PC-9 (cell line): Measurements from ENCODE around the gene MAEA. TPM values are rescaled to one million over a fixed set of nuclear protein-coding genes. Genes with fewer than 3 reads are reported as not detected.

Source experiments
- BruUV-seq: library from RNA; stranded (reverse); fragments of 400-500 nt; replicated peaks from 2 replicates; lab custom pipeline; 2021; lab: Mats Ljungman, UMichigan
- CTCF ChIA-PET: fragments of 300-600 bp; sonication (Branson Sonifier 250); formaldehyde crosslinking; loops from one replicate; lab custom pipeline; 2022; ENCODE audit warnings: antibody characterized with exemption; lab: Charles Lee
- POLR2A ChIA-PET: fragments of 300-600 bp; sonication (Branson Sonifier 250); formaldehyde crosslinking; loops from one replicate; lab custom pipeline; 2022; ENCODE audit warnings: antibody characterized with exemption; ENCODE audit not compliant: unreplicated experiment; lab: Charles Lee
- DNase-seq, 2 experiments: peaks; one replicate each; pipeline versions ENCODE4 v3.0.0 to v3.0.0-alpha.2; 2015 to 2022; ENCODE audit warnings: mixed read lengths in 1 of 2
- H2AFZ ChIP-seq: fragments of 200-600 bp; sonication (generic); 2 replicates; pipeline ENCODE4 v1.8.1; 2017; ENCODE audit warnings: antibody characterized with exemption
- H3F3A ChIP-seq: fragments of 200-600 bp; sonication (generic); 2 replicates; pipeline ENCODE4 v1.8.1; 2017; ENCODE audit warnings: antibody characterized with exemption, mild to moderate bottlenecking, low read depth; ENCODE audit not compliant: insufficient read depth
- H3K27ac ChIP-seq: fragments of 200-600 bp; sonication (generic); 2 replicates; pipeline ENCODE4 v1.6.1; 2016; ENCODE audit warnings: mixed run types
- H3K27me3 ChIP-seq: fragments of 200-600 bp; sonication (generic); 2 replicates; pipeline ENCODE4 v1.6.1; 2016; ENCODE audit warnings: low read depth, mixed run types; ENCODE audit not compliant: insufficient read depth
- H3K36me3 ChIP-seq: fragments of 200-600 bp; sonication (generic); 2 replicates; pipeline ENCODE4 v1.6.1; 2016; ENCODE audit warnings: low read depth, mixed run types
- H3K4me1 ChIP-seq: fragments of 200-600 bp; sonication (generic); replicated peaks from 2 replicates; pipeline ENCODE4 v1.6.1; 2016; ENCODE audit warnings: mixed run types; ENCODE audit not compliant: insufficient read depth
- H3K4me2 ChIP-seq: fragments of 200-600 bp; sonication (generic); 2 replicates; pipeline ENCODE4 v1.6.1; 2017; ENCODE audit warnings: mixed run types
- H3K4me3 ChIP-seq: fragments of 200-600 bp; sonication (generic); 2 replicates; pipeline ENCODE4 v1.6.1; 2016; ENCODE audit warnings: mixed run types
- H3K79me2 ChIP-seq: fragments of 200-600 bp; sonication (generic); 2 replicates; pipeline ENCODE4 v1.6.1; 2017; ENCODE audit warnings: low read depth, mixed run types
- H3K9me2 ChIP-seq: fragments of 200-600 bp; sonication (generic); 2 replicates; pipeline ENCODE4 v1.8.1; 2017; ENCODE audit warnings: mild to moderate bottlenecking; ENCODE audit not compliant: insufficient read depth
- H3K9me3 ChIP-seq: fragments of 200-600 bp; sonication (generic); 2 replicates; pipeline ENCODE4 v1.8.1; 2016; ENCODE audit warnings: low read depth; ENCODE audit not compliant: insufficient read depth
- H4K20me1 ChIP-seq: fragments of 200-600 bp; sonication (generic); 2 replicates; pipeline ENCODE4 v1.8.1; 2017; ENCODE audit not compliant: insufficient read depth
- EZH2 ChIP-seq: fragments of 200-600 bp; sonication (generic); IDR thresholded peaks from 2 replicates; pipeline ENCODE4 v1.8.0; 2017; ENCODE audit warnings: antibody characterized with exemption, low read depth
- intact Hi-C: fragments of 100-400 bp; cut with micrococcal nuclease; formaldehyde crosslinking; loops from one replicate; pipeline ENCODE4 v1.10.0; 2022; ENCODE audit not compliant: unreplicated experiment
- total RNA-seq: library from RNA; stranded (reverse); gene quantifications from 2 replicates; pipeline ENCODE4 v1.2.3, GENCODE V29; 2021
- TF ChIP-seq, protein P1 (sequence below): fragments of 200-600 bp; sonication (generic); conservative IDR thresholded peaks from 2 replicates; pipeline ENCODE4 v1.6.1; 2017; ENCODE audit warnings: mixed run types, antibody characterized with exemption, mild to moderate bottlenecking, moderate library complexity

MAEA gene
- total RNA-seq, 1 experiment from 2014 or later: 79.4 TPM

DNA sequence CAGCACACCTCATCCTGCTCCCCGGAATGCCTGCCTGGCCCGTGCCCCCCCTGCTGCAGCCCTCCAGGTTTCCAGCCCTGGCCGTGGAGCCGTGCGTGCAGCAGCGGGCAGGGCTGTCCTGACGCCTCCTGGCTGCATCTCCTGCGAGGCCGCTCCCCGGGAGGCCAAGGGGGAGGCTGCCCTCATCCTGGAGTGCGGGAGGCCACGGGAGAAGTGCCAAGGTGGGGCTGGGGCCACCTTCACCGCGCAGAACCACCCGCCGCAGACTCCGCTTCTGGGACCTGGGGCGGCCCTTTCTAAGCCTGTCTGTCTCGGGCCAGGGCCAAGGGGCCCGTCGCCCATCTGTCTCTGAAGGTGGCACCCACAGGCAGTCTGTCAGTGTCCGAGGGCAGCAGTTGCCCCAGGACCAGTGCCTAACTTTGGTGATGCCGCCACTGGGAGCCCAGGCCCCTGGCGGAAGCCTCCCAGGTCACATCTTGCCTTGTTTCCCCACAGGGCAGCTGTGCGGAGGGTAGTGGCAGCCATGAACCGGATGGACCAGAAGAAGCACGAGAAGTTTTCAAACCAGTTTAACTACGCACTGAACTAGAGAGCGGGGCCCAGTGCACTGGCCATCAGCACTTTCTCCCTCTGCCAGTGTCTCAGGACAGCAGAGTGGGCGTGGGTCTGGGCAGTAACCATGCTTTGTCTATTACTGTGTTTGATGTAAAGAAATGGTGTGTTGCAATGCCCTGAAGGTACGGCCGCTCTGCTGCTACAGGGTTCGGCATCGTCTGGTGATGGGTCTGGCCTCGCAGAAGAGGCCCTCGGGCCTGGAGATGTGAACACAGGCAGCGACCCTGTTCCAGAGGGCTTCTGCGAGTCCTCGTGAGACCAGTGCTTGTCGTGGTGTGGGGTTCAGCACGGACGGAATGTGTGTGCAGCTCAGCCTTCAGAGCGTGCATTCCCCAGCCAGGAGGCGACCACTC is 96.0 kb downstream of the MAEA start:
- peaks cover 5% of the 10 kb centered on the region; the same call in 1 of the 2 replicates for H3K9me3 ChIP-seq
- no peak overlapping the region for H3K4me2 ChIP-seq
- intact Hi-C loops: no loop called here
- BruUV-seq: no TSS peak
- no peak for TF ChIP-seq EZH2
- TF ChIP-seq, protein P1, sequence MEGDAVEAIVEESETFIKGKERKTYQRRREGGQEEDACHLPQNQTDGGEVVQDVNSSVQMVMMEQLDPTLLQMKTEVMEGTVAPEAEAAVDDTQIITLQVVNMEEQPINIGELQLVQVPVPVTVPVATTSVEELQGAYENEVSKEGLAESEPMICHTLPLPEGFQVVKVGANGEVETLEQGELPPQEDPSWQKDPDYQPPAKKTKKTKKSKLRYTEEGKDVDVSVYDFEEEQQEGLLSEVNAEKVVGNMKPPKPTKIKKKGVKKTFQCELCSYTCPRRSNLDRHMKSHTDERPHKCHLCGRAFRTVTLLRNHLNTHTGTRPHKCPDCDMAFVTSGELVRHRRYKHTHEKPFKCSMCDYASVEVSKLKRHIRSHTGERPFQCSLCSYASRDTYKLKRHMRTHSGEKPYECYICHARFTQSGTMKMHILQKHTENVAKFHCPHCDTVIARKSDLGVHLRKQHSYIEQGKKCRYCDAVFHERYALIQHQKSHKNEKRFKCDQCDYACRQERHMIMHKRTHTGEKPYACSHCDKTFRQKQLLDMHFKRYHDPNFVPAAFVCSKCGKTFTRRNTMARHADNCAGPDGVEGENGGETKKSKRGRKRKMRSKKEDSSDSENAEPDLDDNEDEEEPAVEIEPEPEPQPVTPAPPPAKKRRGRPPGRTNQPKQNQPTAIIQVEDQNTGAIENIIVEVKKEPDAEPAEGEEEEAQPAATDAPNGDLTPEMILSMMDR: no peak
- no peaks in the 10 kb centered on the region for H3F3A ChIP-seq
- no peaks in the 10 kb centered on the region for H4K20me1 ChIP-seq
- H3K36me3 ChIP-seq: no peaks in the 10 kb centered on the region
- CTCF ChIA-PET: no interaction called here
- no peaks in the 10 kb centered on the region for H3K79me2 ChIP-seq
- H3K4me3 ChIP-seq: no peak overlapping the region
- no peaks in the 10 kb centered on the region for H3K4me1 ChIP-seq
- no peak for DNase-seq
- H3K27ac ChIP-seq: no peak overlapping the region
- no peaks in the 10 kb centered on the region for H3K27me3 ChIP-seq
- POLR2A ChIA-PET: no interaction called here
- no peaks in the 10 kb centered on the region for H3K9me2 ChIP-seq
- no peak overlapping the region for H2AFZ ChIP-seq

Other genes with a start within 250 kb of the MAEA start
- gene RNF212, start 176.3 kb upstream of the MAEA start, total RNA-seq: 4.2 and 6.6 TPM in 2 replicates
- 2.0 and 3.4 TPM in 2 replicates for gene SPON2, start 117.3 kb upstream of the MAEA start, total RNA-seq
- 153 and 184 TPM in 2 replicates for gene CTBP1, start 40.8 kb upstream of the MAEA start, total RNA-seq
- 24.3 and 38.7 TPM in 2 replicates for gene UVSSA, start 57.3 kb downstream of the MAEA start, total RNA-seq
- gene NKX1-1, start 116.6 kb downstream of the MAEA start, total RNA-seq: not detected in 2 replicates